DOHH2 (cell line): Measurements from ENCODE around the gene ATP13A3.

Source experiments
- H3F3A ChIP-seq: fragments of 200-600 bp; sonication (generic), shearing (Covaris generic); 2 replicates; pipeline ENCODE4 v1.6.0; 2016; ENCODE audit warnings: antibody characterized with exemption, mild to moderate bottlenecking; ENCODE audit not compliant: control insufficient read depth, insufficient read depth
- H3K27ac ChIP-seq: fragments of 200-600 bp; sonication (generic); 2 replicates; pipeline ENCODE4 v1.5.1; 2014; ENCODE audit warnings: low read depth, mild to moderate bottlenecking, low read length, moderate library complexity
- H3K27me3 ChIP-seq: fragments of 200-600 bp; sonication (generic); 2 replicates; pipeline ENCODE4 v1.6.1; 2014; ENCODE audit warnings: mild to moderate bottlenecking, low read length, mixed read lengths; ENCODE audit not compliant: control insufficient read depth
- H3K36me3 ChIP-seq: fragments of 200-600 bp; sonication (generic); 2 replicates; pipeline ENCODE4 v1.6.1; 2014; ENCODE audit warnings: mild to moderate bottlenecking, low read length, moderate library complexity, mixed read lengths; ENCODE audit not compliant: control insufficient read depth
- H3K4me1 ChIP-seq: fragments of 200-600 bp; sonication (generic); 2 replicates; pipeline ENCODE4 v1.6.1; 2014; ENCODE audit warnings: mild to moderate bottlenecking, low read length, mixed read lengths; ENCODE audit not compliant: control insufficient read depth
- H3K4me2 ChIP-seq: fragments of 200-600 bp; sonication (generic); 2 replicates; pipeline ENCODE4 v1.6.0; 2014; ENCODE audit warnings: mild to moderate bottlenecking, low read length, moderate library complexity
- H3K4me3 ChIP-seq: fragments of 200-600 bp; sonication (generic); 2 replicates; pipeline ENCODE4 v1.5.1; 2014; ENCODE audit warnings: mild to moderate bottlenecking, low read length, mixed read lengths
- H3K79me2 ChIP-seq: fragments of 200-600 bp; sonication (generic); 2 replicates; pipeline ENCODE4 v1.6.1; 2014; ENCODE audit warnings: mild to moderate bottlenecking, low read length, mixed read lengths; ENCODE audit not compliant: control insufficient read depth
- H3K9me2 ChIP-seq: fragments of 200-600 bp; sonication (generic); replicated peaks from 2 replicates; pipeline ENCODE4 v1.6.1; 2014; ENCODE audit warnings: mild to moderate bottlenecking, low read length, mixed read lengths; ENCODE audit not compliant: control insufficient read depth
- H3K9me3 ChIP-seq: fragments of 200-600 bp; sonication (generic); 2 replicates; pipeline ENCODE4 v1.6.1; 2014; ENCODE audit warnings: antibody characterized with exemption, low read length, mixed read lengths; ENCODE audit not compliant: control insufficient read depth, insufficient read depth
- H4K20me1 ChIP-seq: fragments of 200-600 bp; sonication (generic); 2 replicates; pipeline ENCODE4 v1.6.0; 2014; ENCODE audit warnings: low read depth, mild to moderate bottlenecking, antibody characterized with exemption, low read length, moderate library complexity; ENCODE audit not compliant: control insufficient read depth, insufficient read depth
- CTCF ChIP-seq: fragments of 200-600 bp; sonication (generic); IDR thresholded peaks from one replicate; pipeline ENCODE4 v1.5.1; 2014; ENCODE audit warnings: antibody characterized with exemption, mild to moderate bottlenecking, low read depth, low read length; ENCODE audit not compliant: poor library complexity, severe bottlenecking
- EZH2phosphoT487 ChIP-seq: fragments of 200-600 bp; sonication (generic); IDR thresholded peaks from 2 replicates; pipeline ENCODE4 v1.6.1; 2017; ENCODE audit warnings: borderline replicate concordance, mild to moderate bottlenecking, antibody characterized with exemption, low read length, moderate library complexity, mixed read lengths

ATP13A3 gene

GRCh38 chr3:194384156-194384555 lies 102.6 kb downstream of the ATP13A3 start:
- Histone ChIP-seq H3F3A (no peaks in the 10 kb centered on the region), H3K79me2 (no peaks in the 10 kb centered on the region), H3K9me2 (no peaks in the 10 kb centered on the region), H3K27ac (no peak overlapping the region), H3K4me3 (no peak overlapping the region), H3K4me2 (no peak overlapping the region), H3K36me3 (no peaks in the 10 kb centered on the region), H3K27me3 (no peaks in the 10 kb centered on the region), H4K20me1 (no peaks in the 10 kb centered on the region), H3K9me3 (no peaks in the 10 kb centered on the region), H3K4me1 (no peaks in the 10 kb centered on the region)
- TF ChIP-seq EZH2phosphoT487 (no peak), CTCF (no peak)

GRCh38 chr3:194383276-194383940 lies 103.4 kb downstream of the ATP13A3 start:
- no peak overlapping the region for H3K27ac ChIP-seq
- H3F3A ChIP-seq, result no peaks in the 10 kb centered on the region
- no peaks in the 10 kb centered on the region for H4K20me1 ChIP-seq
- no peak for TF ChIP-seq EZH2phosphoT487
- TF ChIP-seq CTCF, result no peak
- H3K9me3 ChIP-seq, result no peaks in the 10 kb centered on the region
- H3K4me2 ChIP-seq, result no peak overlapping the region
- H3K36me3 ChIP-seq, result no peaks in the 10 kb centered on the region
- no peaks in the 10 kb centered on the region for H3K4me1 ChIP-seq
- no peaks in the 10 kb centered on the region for H3K9me2 ChIP-seq
- H3K27me3 ChIP-seq, result no peaks in the 10 kb centered on the region
- no peaks in the 10 kb centered on the region for H3K79me2 ChIP-seq
- no peak overlapping the region for H3K4me3 ChIP-seq

- H3K4me2 ChIP-seq, result no peak overlapping the region
- no peaks in the 10 kb centered on the region for H3K9me2 ChIP-seq
- H3K4me3 ChIP-seq, result no peak overlapping the region
- no peak overlapping the region for H3K27ac ChIP-seq
- no peaks in the 10 kb centered on the region for H3K9me3 ChIP-seq
- no peaks in the 10 kb centered on the region for H3K27me3 ChIP-seq
- no peaks in the 10 kb centered on the region for H3K36me3 ChIP-seq
- H3K4me1 ChIP-seq, result no peaks in the 10 kb centered on the region
- H3F3A ChIP-seq, result no peaks in the 10 kb centered on the region
- no peaks in the 10 kb centered on the region for H4K20me1 ChIP-seq
- H3K79me2 ChIP-seq, result no peaks in the 10 kb centered on the region
- TF ChIP-seq EZH2phosphoT487, result no peak
- TF ChIP-seq CTCF, result no peak
Measured at GRCh38 chr3:194382892-194383223, 103.9 kb downstream of the ATP13A3 start.
